Raji (cell line): ENCODE data around the gene TMEM190.

ENCODE experiments used
- POLR2A ChIP-seq: IDR thresholded peaks from 2 replicates; pipeline ENCODE4 v1.6.1; 2011; ENCODE audit warnings: low read depth, low read length, control low read depth; ENCODE audit not compliant: insufficient read depth

The TMEM190 gene

DNA sequence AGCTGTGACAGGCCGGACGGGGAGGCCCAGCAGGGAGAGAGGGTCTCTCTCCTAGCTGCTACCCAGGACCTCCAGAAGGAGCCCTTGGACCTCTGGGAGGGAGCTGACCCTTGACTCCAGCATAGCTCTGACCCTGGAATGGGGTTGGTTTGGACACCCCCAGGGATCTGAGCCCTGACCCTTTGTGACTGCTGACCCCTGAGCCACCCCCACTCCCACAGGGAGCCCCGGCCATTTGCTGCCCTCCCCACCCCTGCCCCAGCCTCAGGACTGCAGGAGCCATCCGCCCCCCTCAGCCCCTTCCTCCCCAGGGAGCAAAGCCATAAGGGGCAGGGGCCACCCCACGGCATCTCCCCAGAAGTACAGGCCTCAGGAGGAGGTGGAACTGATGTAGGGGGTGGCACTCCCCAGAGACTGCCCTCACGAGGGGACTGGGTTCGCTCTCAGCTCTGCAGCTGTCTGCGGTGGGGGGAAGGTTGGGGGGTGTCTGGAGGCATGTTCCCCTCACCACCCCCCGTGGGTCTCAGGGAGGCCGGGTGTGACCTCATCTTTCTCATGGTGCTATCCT lies 29.1 kb upstream of the TMEM190 start:
- TF ChIP-seq POLR2A = no peak

DNA sequence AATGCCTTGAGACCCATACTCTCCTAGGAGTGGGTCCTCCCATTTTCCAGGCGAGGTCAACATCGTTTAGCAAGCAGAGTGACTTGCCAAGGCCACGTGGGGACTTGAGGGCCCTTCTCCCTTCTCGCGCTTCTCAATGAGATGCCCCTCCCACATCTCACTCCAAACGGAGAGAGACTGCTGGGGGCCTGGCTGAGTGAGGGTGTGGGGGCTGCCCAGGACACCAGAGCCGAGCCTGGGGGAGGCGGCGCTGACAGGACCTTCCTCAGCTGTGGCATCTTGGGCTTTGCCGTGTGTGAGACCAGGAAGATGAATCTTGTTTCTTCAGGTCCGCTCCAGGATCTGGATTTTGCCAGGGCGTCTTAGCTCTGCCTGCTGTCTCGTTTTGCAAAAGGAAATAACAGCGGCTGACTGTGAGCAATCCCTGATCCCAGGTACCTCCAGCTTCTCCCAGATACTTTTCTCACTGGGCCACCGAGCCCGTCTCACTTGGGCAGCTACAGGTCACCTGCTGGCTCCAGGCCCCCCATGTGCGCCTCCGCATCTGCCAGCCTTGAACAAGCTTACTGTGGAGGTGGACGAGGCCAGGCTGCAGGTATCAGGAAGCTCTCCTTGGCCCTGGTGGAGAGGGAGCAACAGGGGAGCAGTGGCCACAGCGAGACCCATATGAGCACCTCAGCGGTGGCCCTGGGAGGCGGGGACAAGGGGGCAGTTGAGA lies 28.1 kb upstream of the TMEM190 start:
- no peak for TF ChIP-seq POLR2A

DNA sequence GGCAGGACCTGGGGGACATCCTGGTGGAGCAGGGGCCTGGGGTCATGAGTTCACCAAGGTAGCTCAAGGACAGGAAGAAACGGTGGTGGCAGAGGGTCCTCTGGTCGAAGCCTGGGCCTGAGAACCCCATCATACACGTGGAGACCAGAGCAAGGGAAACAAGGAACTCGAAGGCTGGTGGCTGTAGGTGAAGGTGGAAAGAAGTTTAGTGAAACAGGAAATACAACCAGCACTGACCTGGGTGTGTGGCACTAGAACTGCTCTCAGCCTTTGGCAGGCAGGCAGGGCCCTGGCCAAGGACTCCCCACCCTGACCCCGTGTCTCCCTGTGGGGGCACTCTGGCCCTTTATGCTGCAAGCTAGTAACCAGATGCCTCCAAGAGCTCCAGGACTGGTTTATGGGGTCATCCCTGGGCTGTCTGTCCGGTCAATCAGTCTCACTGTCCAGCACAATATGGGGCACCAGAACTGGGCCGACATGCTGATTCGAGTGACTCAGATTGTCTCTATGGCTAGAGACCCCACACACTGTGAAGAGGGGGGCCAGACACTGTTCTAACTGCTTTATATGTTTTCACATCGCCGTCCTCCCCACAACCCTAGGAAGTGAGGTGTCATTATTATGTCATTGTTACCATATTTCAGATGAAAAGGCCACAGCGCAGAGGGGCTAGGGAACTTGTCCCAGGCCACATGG lies 25.9 kb upstream of the TMEM190 start:
- no peak for TF ChIP-seq POLR2A

DNA sequence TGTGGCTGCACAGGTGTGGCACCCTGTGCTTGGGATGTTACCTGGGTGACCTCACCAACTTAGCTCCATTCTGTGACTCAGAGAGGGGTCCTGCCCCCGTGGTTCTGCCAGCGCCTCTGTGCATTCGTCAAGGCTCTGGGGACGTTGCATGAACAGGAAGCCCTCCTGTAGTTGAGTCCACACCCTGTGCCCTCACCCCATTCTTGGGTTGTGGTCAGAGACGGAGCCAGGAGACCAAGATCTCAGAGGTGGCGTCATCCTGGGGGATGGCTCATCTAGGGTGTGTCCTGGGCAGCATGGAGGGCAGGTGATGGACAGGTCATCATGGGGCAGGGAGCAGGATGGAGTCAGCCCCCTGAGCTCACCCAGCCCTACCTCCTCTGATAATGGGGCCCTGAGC lies 24.6 kb upstream of the TMEM190 start:
- TF ChIP-seq POLR2A = no peak

DNA sequence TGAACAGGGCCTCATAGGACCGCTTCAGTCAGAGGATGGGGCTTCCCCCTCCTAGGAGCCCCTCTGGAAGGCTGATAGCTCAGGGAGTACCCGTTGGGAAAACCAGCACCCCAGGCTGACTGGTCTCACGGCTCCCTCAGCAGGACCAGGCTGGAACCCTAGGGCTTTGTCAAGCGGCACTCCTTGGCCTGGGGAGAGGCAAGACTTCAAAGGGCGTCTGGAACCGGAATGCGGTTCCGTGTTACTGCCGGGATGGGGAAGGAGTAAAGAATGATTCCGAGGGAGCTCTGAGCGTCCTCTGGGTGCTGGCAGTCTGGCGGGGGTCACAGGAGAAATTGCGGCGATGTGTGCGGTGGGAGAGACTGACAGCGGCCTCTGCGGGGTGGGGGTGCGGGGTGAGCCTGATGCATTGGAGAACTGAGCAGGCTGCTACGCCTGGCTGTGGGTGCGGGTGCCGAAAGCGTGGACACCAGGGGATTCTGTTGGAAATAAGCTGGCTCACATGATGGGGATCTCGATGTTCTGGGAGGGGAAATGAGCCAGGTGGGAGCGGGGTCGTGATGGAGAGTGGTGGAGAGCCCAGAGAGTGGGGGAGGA lies 24.0 kb upstream of the TMEM190 start:
- no peak for TF ChIP-seq POLR2A

DNA sequence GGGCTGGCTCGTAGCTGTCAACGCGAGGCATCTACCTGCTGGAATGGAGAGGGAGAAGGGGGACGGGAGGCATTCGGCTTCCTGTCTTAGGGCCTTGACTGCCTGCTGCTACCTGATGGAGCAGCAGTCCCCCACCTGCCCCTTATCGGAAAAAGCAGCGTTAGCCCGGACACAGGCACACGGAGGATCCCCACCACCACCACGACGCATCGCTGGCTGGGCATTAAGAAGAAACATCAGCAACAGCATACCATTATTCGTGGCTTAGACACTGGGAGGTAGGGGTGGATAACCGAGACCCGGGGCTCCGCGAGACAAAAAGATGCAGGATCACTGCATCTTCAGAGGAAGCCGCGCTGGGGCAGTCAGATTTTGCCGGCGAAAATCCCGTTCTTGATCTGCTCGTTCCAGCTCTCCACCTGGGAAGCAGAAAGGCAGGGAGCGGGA lies 23.2 kb upstream of the TMEM190 start:
- no peak for TF ChIP-seq POLR2A

DNA sequence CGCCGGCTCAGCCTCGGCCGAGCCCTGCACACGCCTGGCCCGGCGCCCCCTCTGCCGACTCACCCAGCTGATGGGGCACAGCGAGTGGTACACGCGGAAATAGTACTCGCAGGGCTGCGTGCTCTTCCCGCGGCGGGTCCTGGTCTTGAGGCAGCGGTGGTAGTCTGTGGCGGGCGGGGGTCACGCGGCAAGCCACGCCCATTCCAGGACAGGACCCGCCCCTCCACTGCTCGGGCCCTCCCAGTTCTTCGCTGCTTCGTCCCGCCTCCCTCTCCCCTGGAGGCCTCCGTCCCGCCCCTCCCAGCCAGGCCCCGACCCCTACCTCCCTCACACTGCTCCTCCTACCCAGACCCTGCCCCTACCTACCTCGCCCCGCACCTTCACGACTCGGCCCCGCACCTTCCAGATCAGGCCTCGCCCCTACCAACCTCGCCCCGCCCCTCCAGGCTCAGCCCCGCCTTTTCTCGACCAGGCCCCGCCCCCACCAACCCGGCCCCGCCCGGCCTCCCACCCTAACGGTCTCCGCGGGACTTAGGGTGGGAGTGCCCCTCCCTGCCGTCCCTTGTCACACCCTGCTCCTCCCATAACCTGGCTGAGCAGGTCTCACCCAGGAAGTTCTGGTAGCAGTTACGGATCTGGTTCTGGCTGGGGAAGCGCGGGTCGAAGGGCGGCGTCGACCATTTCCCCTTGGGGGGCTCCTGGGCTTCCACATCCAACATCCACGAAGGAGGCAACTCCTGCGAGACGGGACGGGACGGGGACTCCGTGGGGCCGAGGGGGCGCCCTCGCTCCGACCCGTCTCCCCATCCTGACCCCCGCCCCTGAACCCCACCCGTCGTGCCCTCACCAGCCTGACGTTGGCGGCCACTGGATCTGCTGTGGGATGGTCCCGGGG lies 22.6 kb upstream of the TMEM190 start:
- TF ChIP-seq POLR2A = no peak

DNA sequence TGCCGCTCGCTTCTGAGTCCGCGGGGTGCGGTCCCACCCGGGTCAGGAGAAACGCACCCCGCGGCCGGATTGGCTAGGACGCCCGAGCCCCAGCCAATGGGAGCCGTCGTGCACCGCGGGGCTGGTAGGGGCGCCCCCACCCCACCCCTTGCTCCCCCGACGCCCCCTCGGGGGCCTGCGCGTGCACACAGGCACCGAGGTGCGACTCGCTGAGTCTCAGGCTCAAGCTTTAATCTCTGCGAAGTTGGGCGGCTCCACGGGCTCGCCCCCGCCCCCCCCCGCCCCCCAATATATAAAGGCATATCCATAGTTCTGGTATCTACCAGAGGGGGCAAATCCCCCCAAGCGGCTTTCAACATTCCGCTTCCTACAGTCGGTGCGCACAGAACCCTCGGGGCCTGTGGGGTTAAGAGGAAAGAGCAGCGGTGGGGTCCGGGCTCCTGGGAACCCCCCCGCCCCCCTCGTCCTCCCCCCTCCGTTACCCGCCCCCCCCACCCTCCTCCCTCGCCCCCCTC lies 21.9 kb upstream of the TMEM190 start, which contains the start of gene COX6B2:
COX6B2 (minus strand) TSS at position 22 of the 515 bp plus-strand sequence. CDS start 198 bp downstream, outside the sequence.
- no peak for TF ChIP-seq POLR2A

DNA sequence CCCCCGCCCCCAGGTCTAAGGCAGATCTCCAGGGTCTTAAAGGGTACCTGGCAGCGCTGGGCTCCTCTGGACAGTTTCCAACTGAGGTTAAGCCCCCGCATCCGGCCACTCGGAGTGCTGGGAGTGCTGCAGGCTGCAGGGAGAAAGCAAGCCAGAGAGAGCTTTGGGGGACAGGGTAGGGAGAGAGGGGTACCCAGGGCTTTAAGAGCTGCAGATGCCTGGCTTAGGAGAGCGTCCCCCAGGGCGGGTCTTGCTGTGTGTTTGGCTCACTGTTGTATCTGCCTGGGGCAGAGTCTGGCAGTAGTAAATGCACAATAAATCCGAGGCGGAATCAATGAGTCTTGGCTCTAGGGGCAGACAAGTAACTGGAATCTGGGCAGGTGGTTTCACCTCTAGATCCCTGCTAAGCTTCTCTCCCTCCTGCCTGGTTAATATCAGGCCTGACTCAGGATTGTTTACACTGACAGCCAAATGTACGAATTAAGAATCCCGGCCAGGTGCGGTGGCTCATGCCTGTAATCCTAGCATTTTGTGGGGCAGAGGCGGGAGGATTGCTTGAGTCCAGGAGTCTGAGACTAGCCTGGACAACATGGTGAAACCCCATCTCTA lies 21.3 kb upstream of the TMEM190 start:
- TF ChIP-seq POLR2A = no peak

DNA sequence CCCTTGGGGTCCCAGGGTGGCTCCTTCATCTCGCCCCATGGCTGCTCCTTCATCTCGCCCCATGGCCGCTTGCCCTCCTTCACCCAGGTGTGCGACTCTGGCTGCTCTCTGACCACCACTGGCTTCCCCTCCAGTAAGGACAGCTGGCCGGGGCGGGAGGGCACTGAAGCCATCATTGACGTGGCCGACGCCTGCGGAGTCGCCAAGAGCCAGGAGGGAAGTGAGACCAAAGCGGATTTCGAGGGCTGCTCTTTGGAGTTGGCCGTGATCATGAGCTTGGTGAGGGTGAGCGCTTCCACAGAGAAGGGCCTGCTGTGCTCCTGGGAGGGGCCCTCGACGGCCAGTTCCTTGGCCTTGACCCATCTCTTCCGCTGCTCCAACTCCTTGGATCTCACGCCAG lies 18.1 kb upstream of the TMEM190 start:
- no peak for TF ChIP-seq POLR2A

DNA sequence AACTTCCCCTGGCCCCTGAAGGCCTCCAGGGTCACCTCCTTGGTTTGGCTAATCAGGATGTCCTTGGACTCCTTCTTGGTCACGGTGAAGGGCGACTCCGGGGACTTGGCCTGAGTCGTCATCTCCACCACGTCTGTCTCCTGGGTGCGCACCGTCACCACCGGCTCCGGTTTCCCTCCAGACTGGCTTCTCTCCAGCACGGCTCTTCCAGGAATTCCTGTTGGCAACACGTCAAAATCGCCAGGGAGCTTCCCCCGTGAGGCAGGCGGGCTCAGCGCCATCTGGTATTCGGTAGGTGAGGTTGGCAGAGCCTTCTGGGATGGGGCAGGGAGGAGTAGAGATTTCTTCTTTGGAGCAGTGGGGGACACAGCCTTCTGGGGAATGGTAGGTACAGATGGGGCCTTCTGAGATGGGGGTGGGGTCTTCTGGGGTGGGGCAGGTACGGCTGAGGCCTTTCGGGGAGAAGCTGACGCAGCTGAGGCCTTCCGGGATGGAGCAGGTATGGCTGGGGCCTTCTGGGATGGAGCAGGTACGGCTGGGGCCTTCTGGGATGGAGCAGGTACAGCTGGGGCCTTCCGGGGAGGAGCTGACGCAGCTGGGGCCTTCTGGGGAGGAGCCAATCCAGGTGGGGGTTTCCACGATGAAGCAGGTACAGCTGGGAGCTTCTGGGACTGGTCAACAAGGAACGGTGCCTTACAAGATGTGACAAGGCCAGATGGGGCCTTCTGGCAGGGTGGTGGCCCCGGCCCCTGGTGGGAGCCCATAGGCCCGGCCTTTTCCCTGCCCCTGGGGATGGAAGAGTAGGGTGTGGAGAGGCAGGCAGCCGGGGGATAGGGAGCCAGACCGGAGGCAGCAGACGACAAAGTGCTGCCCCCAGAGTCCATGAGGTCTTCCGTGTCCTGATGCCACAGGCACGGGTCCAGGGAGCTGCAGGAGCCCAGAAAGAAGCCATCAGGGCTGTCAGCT lies 17.4 kb upstream of the TMEM190 start:
- TF ChIP-seq POLR2A = no peak

DNA sequence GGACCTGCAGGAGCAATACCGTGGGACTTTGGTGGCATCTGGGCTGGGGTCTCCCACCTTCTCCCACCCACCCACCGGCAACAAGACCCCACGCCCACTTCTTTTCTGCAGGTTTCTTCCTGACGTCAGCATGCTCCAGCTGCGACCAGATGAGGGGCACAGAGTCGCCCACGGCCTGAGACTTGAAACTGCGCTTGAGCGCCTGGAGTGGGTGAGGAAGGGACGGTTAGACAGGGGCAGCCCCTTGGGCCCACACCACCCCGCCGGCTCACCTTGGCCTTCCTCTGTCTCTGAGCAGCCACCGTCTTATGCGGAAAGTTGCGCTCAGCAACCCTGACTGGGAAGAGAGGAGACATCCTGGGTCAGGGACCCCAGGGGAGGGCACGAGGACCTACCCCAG lies 15.7 kb upstream of the TMEM190 start:
- no peak for TF ChIP-seq POLR2A

DNA sequence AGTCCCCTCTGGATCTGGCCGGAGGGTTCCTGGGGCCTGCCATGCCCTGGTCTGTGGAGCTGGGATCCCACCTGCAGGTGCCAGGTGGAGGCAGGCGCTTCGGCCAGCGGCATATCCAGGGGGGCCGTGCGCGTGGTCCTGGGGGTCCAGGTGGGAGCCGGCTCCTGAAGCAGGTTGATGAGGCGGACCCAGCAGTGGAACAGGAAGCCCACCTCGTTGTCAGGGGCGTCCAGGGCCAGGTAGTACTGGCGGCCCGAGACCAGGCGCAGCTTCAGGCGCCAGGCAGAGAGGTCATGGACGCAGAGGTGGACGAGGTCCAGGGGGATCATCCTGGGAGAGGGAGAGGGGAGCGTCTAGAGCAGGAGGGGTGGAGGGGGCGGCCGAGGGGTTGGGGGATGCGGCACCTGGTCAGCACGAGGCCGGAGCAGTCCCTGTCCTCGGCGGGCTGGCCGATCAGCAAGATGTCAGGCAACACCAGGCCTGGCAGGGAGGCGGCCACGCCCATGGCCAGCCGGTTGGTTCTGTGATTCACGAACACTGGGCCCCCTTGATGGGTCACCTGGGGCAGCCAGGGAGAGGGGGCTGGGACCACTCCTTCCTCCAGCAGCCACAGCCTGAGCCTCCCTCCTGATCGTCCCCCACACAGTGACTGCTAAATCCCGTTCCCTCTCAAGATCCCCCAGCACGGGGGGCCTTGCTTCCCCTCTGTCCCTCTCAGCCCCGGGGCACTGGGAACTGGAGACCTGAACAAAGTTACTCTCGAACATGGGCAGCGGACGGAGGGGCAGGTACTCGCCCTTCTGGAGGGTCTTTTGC lies 14.2 kb upstream of the TMEM190 start:
- TF ChIP-seq POLR2A = no peak
